Peyer's patch (tissue), 4 donors: Measurements from ENCODE around the gene EPHA6.

Source experiments
- POLR2A ChIP-seq, 2 donors: fragments of 450-650 bp; IDR thresholded peaks; one replicate each; pipeline ENCODE4 v1.5.1; 2017; ENCODE audit warnings: antibody characterized with exemption in 2 of 2, mild to moderate bottlenecking in 2 of 2, moderate library complexity in 2 of 2
- TF ChIP-seq, protein P1 (sequence below), 6 experiments: fragments of 450-650 bp in 4 of 6; fragments of 200-600 bp in 2 of 6; sonication (generic) in 1 of 6; IDR thresholded peaks; one replicate each; pipeline ENCODE4 v1.5.1; 2017 to 2019; ENCODE audit warnings: antibody characterized with exemption in 6 of 6, mild to moderate bottlenecking in 3 of 6, moderate library complexity in 1 of 6

DNA sequence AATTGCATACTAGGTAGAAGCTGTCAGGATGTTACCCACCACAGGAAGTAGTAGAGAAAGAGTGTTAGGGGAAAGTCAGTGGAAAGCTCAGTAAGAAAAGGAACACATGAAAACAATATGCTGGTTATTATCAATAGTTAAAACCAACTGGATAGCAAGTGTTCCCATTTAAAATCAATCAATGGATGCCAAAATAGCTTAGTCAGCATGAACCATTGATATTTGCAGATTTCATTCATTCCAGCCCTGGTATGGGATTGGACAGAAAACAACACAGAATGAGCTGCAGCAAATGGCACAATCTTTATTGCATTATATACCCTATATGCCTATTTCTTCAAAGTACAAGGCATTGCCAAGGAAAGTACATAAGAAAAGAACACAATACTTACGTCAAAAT lies 293.7 kb downstream of the EPHA6 start:
- TF ChIP-seq, protein P1, sequence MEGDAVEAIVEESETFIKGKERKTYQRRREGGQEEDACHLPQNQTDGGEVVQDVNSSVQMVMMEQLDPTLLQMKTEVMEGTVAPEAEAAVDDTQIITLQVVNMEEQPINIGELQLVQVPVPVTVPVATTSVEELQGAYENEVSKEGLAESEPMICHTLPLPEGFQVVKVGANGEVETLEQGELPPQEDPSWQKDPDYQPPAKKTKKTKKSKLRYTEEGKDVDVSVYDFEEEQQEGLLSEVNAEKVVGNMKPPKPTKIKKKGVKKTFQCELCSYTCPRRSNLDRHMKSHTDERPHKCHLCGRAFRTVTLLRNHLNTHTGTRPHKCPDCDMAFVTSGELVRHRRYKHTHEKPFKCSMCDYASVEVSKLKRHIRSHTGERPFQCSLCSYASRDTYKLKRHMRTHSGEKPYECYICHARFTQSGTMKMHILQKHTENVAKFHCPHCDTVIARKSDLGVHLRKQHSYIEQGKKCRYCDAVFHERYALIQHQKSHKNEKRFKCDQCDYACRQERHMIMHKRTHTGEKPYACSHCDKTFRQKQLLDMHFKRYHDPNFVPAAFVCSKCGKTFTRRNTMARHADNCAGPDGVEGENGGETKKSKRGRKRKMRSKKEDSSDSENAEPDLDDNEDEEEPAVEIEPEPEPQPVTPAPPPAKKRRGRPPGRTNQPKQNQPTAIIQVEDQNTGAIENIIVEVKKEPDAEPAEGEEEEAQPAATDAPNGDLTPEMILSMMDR (IDR thresholded peaks at IDR 0.05) = no peak
- no peak for TF ChIP-seq POLR2A (IDR thresholded peaks at IDR 0.05)
